Lower lobe of right lung (tissue), 2 donors: Measurements from ENCODE around the gene SLC35G2. TPM values are rescaled to one million over a fixed set of nuclear protein-coding genes. Genes with fewer than 3 reads are reported as not detected.
"Not testable (repeated sequence)": the region's sequence is repeated elsewhere in the genome, so short reads cannot be mapped to it uniquely, and the experiment has no call there.

Experiments
- ATAC-seq, 2 donors: fragments of 200-7000 bp; cut with Tn5 transposase; one replicate each; pipeline ENCODE4 v1.9.1; 2020 to 2022; ENCODE audit warnings: mild to moderate bottlenecking in 2 of 2, moderate library complexity in 2 of 2
- DNase-seq: peaks from one replicate; pipeline ENCODE4 v3.0.0-alpha.2; 2020
- H3K27ac ChIP-seq: fragments of 200-600 bp; one replicate; pipeline ENCODE4 v1.8.0; 2022
- H3K27me3 ChIP-seq: fragments of 200-600 bp; one replicate; pipeline ENCODE4 v1.8.0; 2022; ENCODE audit warnings: low read depth
- H3K36me3 ChIP-seq: fragments of 200-600 bp; one replicate; pipeline ENCODE4 v1.8.0; 2022; ENCODE audit warnings: mild to moderate bottlenecking
- H3K4me1 ChIP-seq: fragments of 200-600 bp; one replicate; pipeline ENCODE4 v1.8.0; 2022
- H3K4me3 ChIP-seq: fragments of 200-600 bp; one replicate; pipeline ENCODE4 v1.8.0; 2022; ENCODE audit warnings: mild to moderate bottlenecking
- H3K9me3 ChIP-seq: fragments of 200-600 bp; one replicate; pipeline ENCODE4 v1.8.0; 2022
- intact Hi-C: fragments of 100-400 bp; cut with DNase I; formaldehyde crosslinking; loops from one replicate; pipeline ENCODE4 v1.11.0; 2022
- total RNA-seq: library from RNA; stranded (reverse); fragmentation: NEBNext Ultra II Directional; extraction: Animal tissue kit (Norgen Biotek cat#: 25700); gene quantifications from one replicate; pipeline ENCODE4 v1.2.1, GENCODE V29; 2021
- TF ChIP-seq, protein P1 (sequence below): fragments of 200-600 bp; IDR thresholded peaks from one replicate; pipeline ENCODE4 v1.8.0; 2022; ENCODE audit warnings: antibody characterized with exemption, mild to moderate bottlenecking
- donor health status: DM: no; HTN: yes; CAD: no; lungs with severe emphysema.

The SLC35G2 gene
- total RNA-seq, 1 donor from 2014 or later: 5.7 TPM

DNA sequence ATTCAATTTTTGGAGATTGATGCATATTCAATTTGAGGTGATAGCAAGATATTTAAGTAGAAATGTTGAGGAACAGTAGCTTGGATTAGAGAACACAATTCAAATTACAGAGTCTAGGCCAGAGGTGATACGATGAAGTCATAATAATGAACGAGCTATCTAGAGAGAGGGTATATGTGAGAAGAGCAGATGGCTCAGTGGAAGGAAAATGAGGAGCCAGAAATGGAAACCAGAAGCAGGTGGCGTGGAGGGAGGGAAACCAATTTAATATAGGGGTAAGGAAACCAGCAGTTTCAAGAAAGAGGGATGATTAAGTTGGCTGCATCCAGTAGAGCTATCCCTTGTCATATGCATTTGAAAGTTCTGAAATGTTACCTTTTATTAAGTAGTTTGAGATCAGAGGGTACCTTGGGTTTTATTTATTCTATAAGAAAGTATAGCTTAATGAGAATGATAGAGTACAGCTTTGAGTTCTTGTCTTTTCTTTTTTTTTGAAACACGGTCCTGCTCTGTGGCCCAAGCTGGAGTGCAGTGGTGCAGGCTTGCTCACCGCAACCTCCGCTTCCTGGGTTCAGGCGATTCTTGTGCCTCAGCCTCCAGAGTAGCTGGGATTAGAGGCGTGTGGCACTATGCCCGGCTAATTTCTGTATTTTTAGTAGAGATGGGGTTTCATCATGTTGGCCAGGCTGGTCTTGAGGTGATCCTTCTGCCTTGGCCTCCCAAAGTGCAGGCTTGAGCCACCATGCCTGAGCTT is 65.2 kb downstream of the SLC35G2 start:
- Histone ChIP-seq H3K27me3 (no peaks in the 10 kb centered on the region), H3K4me1 (peaks cover 26% of the 10 kb centered on the region), H3K36me3 (no peaks in the 10 kb centered on the region), H3K4me3 (no peak overlapping the region), H3K9me3 (no peaks in the 10 kb centered on the region), H3K27ac (no peak overlapping the region)
- ATAC-seq (no peak), DNase-seq (no peak)
- TF ChIP-seq, protein P1, sequence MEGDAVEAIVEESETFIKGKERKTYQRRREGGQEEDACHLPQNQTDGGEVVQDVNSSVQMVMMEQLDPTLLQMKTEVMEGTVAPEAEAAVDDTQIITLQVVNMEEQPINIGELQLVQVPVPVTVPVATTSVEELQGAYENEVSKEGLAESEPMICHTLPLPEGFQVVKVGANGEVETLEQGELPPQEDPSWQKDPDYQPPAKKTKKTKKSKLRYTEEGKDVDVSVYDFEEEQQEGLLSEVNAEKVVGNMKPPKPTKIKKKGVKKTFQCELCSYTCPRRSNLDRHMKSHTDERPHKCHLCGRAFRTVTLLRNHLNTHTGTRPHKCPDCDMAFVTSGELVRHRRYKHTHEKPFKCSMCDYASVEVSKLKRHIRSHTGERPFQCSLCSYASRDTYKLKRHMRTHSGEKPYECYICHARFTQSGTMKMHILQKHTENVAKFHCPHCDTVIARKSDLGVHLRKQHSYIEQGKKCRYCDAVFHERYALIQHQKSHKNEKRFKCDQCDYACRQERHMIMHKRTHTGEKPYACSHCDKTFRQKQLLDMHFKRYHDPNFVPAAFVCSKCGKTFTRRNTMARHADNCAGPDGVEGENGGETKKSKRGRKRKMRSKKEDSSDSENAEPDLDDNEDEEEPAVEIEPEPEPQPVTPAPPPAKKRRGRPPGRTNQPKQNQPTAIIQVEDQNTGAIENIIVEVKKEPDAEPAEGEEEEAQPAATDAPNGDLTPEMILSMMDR: no peak
- intact Hi-C loops: no loop called here

DNA sequence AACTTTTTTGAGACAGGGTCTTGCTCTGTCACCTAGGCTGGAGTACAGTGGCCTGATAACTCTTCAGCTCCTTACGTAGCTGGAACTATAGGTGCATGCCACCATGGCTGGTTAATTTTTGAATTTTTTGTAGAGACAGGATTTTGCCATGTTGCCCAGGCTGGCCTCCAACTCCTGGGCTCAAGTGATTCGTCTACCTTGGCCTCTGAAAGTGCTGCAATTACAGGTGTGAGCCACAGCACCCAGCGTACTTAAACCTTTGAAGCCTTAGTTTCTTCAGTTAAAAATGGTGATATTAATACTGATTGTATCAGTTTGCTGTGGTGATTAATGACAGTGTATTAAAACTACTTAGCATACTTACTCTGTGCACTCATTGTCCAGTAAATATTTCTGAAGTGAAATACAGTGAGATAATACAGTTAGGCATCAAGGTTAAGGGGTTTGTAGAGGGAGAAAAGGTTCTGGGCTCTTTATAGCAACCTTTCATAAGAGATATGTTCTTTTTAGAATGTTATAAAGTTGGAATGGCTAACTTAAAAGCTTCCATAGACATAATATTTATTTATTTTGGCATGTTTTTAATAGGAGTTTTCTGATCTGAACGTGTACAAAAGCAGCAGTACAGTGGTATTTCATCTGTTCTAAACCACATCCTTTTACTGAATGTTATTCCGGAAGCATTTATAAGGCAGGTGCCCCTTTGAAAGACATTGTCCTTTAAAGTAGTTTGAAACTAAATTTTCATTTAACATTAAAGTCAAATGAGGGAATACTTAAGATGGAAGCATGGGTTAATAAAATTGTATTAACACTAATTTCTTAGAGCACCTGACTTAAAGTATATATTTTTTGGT is 66.7 kb downstream of the SLC35G2 start:
- no peak for DNase-seq
- Histone ChIP-seq H3K4me3 (no peak overlapping the region), H3K27ac (no peak overlapping the region), H3K9me3 (no peaks in the 10 kb centered on the region), H3K4me1 (peaks cover 26% of the 10 kb centered on the region), H3K27me3 (no peaks in the 10 kb centered on the region), H3K36me3 (no peaks in the 10 kb centered on the region)
- no peak for ATAC-seq
- intact Hi-C loops: no loop called here
- TF ChIP-seq, protein P1: no peak

DNA sequence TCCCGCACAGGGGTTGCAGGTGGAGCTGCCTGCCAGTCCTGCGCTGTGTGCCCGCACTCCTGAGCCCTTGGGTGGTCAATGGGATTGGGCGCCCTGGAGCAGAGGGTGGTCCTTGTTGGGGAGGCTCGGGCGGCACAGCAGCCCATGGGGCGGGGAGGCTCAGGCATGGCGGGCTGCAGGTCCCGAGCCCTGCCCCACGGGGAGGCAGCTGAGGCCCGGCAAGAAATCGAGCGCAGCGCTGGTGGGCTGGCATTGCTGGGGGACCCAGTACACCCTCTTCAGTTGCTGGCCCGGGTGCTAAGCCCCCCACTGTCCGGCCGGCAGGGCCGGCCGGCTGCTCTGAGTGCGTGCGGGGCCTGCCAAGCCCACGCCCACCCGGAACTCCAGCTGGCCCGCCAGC is 71.0 kb downstream of the SLC35G2 start:
- H3K27me3 ChIP-seq: no peaks in the 10 kb centered on the region
- intact Hi-C loops: no loop called here
- DNase-seq: no peak

DNA sequence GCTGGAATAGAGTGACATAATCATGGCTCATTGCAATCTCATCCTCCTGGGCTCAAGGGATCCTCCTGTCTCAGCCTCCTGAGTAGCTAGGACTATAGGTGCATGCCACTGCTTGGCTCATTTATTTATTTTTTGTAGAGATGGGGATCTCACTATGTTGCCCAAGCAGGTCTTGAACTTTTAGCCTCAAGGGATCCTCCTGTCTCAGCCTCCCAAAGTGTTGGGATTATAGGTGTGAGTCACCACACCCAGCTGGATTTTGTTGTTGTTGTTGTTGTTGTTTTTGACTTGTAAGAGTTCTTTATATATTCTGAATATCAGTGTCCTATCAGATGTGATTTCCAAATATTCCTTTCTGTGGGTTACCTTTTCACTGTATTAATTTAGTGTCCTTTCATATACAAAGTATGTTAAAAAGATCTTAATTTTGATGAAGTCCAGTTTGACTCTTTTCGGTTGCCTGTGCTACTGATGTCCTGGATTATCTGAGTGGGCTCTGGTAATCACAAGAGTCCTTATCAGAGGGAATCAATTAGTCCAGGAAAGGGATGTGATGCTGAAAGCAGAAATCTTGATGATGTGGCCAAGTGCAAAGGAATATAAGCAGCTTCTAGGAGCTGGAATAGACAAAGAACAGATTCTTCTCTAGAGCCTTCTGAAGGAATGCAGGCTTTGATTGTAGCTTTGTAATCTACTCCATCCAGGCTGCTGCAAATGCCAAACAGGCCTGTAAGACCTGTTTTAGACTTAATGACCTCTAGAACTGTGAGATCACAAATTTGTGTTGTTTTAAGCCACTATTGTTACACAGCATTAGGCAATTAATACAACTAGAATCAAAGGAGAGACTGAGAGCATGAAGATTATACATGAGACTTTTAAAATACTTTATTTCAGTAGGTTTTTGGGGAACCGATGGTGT is 73.3 kb downstream of the SLC35G2 start:
- no peak overlapping the region for H3K27ac ChIP-seq
- no peak for ATAC-seq
- no peaks in the 10 kb centered on the region for H3K36me3 ChIP-seq
- intact Hi-C loops: no loop called here
- TF ChIP-seq, protein P1: no peak
- H3K4me3 ChIP-seq: no peak overlapping the region
- H3K9me3 ChIP-seq: peaks cover 12% of the 10 kb centered on the region
- H3K27me3 ChIP-seq: no peaks in the 10 kb centered on the region
- DNase-seq: no peak
- peaks cover 19% of the 10 kb centered on the region for H3K4me1 ChIP-seq

More for the DNA sequence above, 71.0 kb downstream of the SLC35G2 start:
- Histone ChIP-seq H3K4me3 (no peak overlapping the region), H3K9me3 (peaks cover 12% of the 10 kb centered on the region), H3K36me3 (no peaks in the 10 kb centered on the region), H3K27ac (no peak overlapping the region), H3K4me1 (peaks cover 32% of the 10 kb centered on the region)
- no peak for ATAC-seq
- TF ChIP-seq, protein P1: no peak

DNA sequence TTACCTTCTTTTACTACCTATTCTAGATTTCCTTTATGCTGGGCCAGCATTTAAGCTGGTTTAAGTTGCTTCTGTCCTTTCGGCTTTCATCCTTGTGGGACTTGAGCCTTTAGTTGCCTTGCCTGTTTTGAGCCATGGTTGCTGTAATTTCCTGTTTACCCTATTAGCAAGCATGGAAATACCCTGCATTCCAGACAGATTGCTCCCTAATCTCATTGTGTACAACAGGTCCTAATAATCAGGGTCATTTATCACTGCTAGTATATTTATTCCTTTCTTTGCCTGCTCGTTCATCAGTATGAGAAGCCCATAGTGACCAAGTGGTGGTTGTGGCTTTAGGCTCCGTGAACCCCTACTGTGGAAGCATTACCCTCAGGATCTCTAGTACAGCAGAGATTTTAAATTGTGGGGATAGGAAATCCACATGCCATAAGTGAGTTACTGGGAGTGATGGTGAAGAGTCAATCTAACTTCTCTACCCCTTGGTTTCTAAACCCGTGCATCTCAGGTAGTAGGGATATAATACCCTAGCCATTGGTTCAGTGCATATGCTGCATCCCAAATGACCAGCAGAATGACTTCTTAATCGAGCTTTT is 75.0 kb downstream of the SLC35G2 start:
- intact Hi-C loops: no loop called here
- DNase-seq (no peak), ATAC-seq (peak in 1 of 2 donors; percentile 64)
- TF ChIP-seq, protein P1: no peak
- Histone ChIP-seq H3K4me1 (peaks cover 30% of the 10 kb centered on the region), H3K27ac (peak overlapping the region; percentile 6), H3K4me3 (no peak overlapping the region), H3K27me3 (no peaks in the 10 kb centered on the region), H3K36me3 (no peaks in the 10 kb centered on the region), H3K9me3 (peaks cover 12% of the 10 kb centered on the region)

DNA sequence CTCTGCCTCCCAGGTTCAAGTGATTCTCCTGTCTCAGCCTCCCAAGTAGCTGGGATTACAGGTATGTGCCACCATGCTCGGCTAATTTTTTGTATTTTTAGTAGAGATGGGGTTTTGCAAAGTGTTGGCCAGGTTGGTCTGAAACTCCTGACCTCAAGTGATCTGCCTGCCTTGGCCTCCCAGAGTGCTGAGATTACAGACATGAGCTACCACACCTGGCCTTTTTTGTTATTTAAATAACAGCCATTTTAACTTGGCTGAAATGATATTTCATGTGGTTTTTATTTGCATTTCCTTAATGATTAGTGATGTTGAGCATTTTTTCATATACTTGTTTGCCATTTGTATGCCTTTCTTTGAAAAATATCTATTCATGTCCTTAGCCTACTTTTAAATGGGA is 78.2 kb downstream of the SLC35G2 start:
- DNase-seq, intact Hi-C loops, H3K9me3 ChIP-seq, ATAC-seq, H3K27ac ChIP-seq, H3K36me3 ChIP-seq, H3K4me3 ChIP-seq, H3K27me3 ChIP-seq: not testable (repeated sequence)
- peaks cover 41% of the 10 kb centered on the region for H3K4me1 ChIP-seq
